HG03432 (cell line): ENCODE measurements around the gene PTPN6.

Experiments used
- ATAC-seq: cut with Tn5 transposase; IDR thresholded peaks from one replicate; pipeline ENCODE4 v1.9.1; 2021; ENCODE audit warnings: mild to moderate bottlenecking, moderate library complexity; ENCODE audit not compliant: unreplicated experiment

PTPN6 gene

GRCh38 chr12:7001921-7002591, 50.9 kb downstream of the PTPN6 start:
- ATAC-seq = no peak

GRCh38 chr12:7004287-7004803, 53.2 kb downstream of the PTPN6 start:
- no peak for ATAC-seq

- no peak for ATAC-seq
Observed at GRCh38 chr12:7004840-7005239, 53.7 kb downstream of the PTPN6 start.

GRCh38 chr12:7005311-7005710, 54.2 kb downstream of the PTPN6 start:
- no peak for ATAC-seq

GRCh38 chr12:7006639-7007038, 55.5 kb downstream of the PTPN6 start:
- no peak for ATAC-seq

- no peak for ATAC-seq
Observed at GRCh38 chr12:7008864-7009263, 57.7 kb downstream of the PTPN6 start.

- ATAC-seq = no peak
Observed at GRCh38 chr12:7009512-7009911, 58.4 kb downstream of the PTPN6 start.
